Activated naive CD8-positive, alpha-beta T cell treated with anti-CD3 and anti-CD28 coated beads, Interleukin-2, amount 50 U/mL, for 16 hours (primary cell): Measurements from ENCODE around the gene DNMBP.
"Not testable (repeated sequence)": the region's sequence is repeated elsewhere in the genome, so short reads cannot be mapped to it uniquely, and the experiment has no call there.

Source experiments
- DNase-seq: peaks from one replicate; pipeline ENCODE4 v3.0.0-alpha.2; 2020; ENCODE audit warnings: low read depth, low spot score

DNMBP gene

GRCh38 chr10:99860466-99860865 is 149.3 kb downstream of the DNMBP start:
- DNase-seq: no peak

DNA sequence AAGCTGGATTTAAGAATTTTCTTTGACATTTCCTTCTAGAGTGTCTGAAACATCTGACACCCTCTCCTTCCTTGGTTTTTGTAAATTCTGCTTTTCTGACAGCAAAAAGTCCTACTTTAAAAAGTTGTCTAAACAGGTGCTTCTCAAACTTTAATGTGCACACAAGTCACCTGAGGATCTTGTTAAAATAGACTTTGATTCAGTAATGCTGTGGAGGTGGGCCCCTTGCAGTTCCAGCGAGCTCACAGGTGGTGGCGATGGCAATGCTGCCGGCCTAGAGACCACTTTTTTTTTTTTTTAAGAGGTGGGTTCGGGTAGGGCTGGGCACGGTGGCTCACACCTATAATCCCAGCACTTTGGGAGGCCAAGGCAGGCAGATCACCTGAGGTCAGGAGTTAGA is 150.2 kb downstream of the DNMBP start:
- no peak for DNase-seq

- no peak for DNase-seq
Measured at GRCh38 chr10:99858849-99859248, 150.9 kb downstream of the DNMBP start.

DNA sequence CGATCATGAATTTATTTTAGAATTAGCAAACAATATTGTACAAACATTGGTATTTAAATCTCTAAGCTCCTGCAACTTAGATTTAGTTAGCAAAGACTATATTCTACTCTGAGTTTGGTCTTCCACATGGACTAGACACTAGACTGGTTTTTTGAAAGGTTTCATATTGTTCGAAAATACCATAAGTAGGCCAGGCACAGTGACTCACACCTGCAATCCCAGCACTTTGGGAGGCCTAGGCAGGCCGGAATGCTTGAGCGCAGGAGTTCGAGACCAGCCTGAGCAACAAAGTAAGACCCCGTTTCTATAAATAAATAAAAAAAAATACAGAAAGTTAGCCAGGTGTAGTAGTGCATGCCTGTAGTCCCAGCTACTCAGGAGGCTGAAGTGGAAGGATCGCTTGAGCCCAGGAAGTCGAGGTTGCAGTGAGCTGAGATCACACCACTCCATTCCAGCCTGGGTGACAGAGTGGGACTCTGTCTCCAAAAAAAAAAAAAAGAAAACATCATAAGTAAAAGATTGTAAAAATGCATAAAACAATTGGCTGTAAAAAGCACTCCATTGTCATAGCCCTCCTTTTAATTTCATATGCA is 154.2 kb downstream of the DNMBP start:
- DNase-seq: no peak

GRCh38 chr10:99854860-99855259 is 154.9 kb downstream of the DNMBP start:
- DNase-seq: no peak

DNA sequence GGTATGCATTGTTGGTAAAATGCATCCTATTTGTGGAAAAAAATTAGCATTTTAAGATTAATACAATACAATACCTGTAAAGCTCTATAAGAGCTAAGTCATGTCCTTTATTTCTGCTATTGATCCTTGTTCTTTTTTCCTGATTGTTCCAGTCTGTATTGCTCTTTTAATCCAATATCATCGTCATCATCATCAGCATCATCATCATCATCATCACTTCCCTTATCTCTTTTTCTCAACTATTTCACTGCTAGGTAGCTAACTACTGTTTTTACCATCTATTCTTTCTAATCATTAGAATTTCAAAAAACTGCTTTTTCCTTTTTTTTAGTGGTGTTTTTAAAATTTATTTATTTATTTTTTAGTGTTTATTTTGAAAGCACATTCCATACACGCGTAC is 156.1 kb downstream of the DNMBP start:
- DNase-seq: no peak

- no peak for DNase-seq
Measured at GRCh38 chr10:99852481-99853213, 157.1 kb downstream of the DNMBP start.

GRCh38 chr10:99851825-99852224 is 157.9 kb downstream of the DNMBP start:
- DNase-seq: no peak

GRCh38 chr10:99850767-99851340 is 158.9 kb downstream of the DNMBP start:
- DNase-seq: no peak

DNA sequence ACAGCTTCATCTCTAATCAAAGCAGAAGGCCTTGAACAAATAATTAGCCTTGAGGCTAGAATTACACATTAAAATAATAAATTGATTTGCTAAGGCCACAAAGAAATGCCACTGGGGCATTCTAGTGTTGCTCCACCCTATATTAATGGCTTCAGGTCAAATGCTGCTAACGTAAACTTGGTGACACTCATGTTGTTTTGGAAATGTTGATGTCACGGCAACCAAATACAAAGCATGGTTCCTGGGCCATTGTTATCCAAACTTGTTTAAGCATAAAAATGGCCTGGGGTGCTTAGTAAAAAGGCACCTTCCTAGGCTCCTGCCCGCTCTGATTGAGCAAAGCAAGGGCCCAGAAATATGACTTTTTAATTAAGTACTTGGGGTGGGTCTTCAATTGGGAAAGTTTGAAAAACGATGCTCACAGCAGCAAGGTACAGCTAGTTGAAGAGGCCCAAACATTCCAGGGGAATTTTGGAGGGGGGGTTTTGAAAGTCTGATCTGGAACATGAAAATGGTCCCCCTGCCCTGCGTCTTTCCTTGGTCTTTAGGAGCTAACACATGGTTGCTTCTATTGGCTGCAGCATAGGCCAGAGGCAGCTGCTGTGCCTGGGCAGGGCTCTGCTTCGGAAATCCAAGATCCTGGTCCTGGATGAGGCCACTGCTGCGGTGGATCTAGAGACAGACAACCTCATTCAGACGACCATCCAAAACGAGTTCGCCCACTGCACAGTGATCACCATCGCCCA is 159.6 kb downstream of the DNMBP start:
- no peak for DNase-seq

- DNase-seq: no peak
Measured at GRCh38 chr10:99849536-99849935, 160.2 kb downstream of the DNMBP start.

DNA sequence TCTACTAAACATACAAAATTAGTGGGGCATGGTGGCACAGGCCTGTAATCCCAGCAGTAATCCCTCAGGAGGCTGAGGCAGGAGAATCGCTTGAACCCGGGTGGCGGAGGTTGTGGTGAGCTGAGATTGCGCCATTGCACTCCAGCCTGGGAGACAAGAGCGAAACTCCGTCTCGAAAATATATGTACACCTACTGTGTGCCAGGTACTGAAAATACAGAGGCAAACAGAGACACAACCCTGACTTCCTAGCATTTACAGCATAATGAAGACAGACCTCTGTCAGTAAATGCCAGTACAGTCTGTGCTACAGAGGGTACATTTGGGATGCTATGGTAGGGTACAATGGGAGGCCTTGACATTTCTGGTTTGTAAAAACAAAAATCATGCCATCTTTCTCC is 160.7 kb downstream of the DNMBP start:
- DNase-seq: no peak

GRCh38 chr10:99845837-99846382 is 163.8 kb downstream of the DNMBP start:
- DNase-seq: peak; percentile 44

DNA sequence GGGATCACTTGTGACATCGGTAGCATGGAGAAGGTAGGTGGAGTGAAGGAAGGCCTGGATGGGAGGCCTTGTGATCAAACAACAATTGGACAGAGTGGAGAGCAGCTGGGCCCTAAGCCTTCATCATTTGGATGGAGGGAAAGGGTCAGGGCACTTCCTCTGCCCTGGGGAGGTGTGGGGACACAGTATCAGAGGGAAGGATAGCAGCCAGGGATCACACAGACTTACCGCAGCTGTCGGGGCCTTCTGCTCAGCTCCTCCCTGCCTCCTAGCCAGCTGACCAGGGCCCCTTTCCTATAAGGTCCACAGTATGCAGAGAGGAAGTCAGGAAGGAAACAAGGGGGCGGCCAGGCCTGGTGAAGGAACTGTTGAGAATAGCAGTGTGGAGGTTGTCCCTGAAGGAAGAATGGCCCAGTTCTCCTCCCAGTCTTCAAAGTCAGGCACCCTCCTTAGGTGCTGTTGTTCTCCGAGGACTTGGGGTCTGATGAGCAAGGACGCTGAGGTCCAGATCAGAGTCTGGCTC is 165.3 kb downstream of the DNMBP start:
- DNase-seq: no peak

DNA sequence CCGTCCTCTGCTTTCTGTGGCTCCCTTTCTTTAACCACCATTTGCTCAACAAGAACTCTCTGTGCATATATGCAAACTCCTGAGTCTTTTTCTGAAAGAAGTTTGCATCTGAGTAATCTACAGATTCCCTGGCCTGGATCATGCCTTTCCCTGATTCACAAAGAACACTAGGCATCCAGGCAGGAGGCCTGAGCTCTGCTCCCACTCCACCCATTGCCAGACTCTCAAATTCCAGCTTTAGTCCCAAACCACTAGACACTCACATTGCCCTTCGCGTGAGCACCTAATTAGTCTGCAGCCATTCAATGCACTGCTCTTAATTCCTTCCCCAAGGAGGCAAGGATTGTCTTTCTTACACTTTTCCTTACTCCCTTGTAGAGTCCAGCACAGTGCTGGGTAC is 166.4 kb downstream of the DNMBP start:
- no peak for DNase-seq

DNA sequence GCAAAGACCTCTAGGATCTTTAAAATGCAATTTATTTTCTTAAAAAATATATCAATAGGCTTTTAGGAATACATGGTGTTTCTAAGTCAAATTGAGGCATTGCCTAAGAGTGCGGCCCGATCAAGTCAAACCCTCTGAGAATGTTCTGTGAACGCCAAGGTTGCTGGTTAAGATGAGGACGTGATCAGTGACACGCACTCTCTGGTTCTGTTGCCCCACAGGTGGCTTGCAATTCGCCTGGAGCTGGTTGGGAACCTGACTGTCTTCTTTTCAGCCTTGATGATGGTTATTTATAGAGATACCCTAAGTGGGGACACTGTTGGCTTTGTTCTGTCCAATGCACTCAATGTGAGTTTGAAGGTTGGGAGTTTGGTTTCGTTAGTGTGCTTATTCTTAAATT is 168.0 kb downstream of the DNMBP start:
- no peak for DNase-seq

- DNase-seq: not testable (repeated sequence)
Measured at GRCh38 chr10:99840859-99841258, 168.9 kb downstream of the DNMBP start.

GRCh38 chr10:99836711-99837110 is 173.0 kb downstream of the DNMBP start:
- no peak for DNase-seq

DNA sequence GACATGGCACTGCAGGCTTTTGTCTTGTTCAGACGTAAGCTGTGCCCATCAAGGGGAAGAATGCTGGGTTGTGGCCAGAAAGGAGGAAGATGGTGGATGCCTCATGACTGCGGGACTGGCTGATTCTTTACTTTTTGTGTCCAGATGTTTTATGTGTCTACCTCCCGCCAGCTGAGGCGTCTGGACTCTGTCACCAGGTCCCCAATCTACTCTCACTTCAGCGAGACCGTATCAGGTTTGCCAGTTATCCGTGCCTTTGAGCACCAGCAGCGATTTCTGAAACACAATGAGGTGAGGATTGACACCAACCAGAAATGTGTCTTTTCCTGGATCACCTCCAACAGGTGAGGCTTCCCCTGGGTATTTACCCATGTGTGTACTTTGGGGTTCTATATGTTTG is 173.8 kb downstream of the DNMBP start:
- DNase-seq: no peak

DNA sequence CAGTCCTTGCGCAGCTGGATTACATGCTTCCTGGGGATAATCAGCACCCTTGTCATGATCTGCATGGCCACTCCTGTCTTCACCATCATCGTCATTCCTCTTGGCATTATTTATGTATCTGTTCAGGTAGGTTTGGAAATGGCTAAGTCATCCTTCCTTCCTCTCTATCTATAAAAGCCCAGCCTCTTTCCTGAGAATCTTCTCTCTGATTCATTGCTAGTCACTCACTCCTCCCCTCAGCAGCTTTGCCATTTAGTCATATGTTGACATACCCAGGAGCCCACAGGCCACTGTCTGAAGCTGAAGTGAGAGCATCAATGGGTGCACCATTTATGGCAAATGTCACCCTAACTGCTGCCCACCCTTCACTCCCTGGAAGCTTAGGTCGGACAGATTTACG is 175.3 kb downstream of the DNMBP start:
- no peak for DNase-seq

GRCh38 chr10:99832439-99832838 is 177.3 kb downstream of the DNMBP start:
- DNase-seq: no peak

- DNase-seq: no peak
Measured at GRCh38 chr10:99828464-99828863, 181.3 kb downstream of the DNMBP start.
